OCI-LY7 (cell line): ENCODE data around the gene TAPBP. TPM values are rescaled to one million over a fixed set of nuclear protein-coding genes. Genes with fewer than 3 reads are reported as not detected.

Source experiments
- BruUV-seq: library from RNA; stranded (reverse); fragments of 400-500 nt; replicated peaks from 2 replicates; lab custom pipeline; 2021; lab: Mats Ljungman, UMichigan
- CTCF ChIA-PET: fragments of 300-600 bp; sonication (Branson Sonifier 250); formaldehyde crosslinking; loops from one replicate; lab custom pipeline; 2022; ENCODE audit warnings: antibody characterized with exemption; ENCODE audit not compliant: unreplicated experiment; lab: Charles Lee
- POLR2A ChIA-PET: fragments of 300-600 bp; sonication (Branson Sonifier 250); formaldehyde crosslinking; loops from one replicate; lab custom pipeline; 2022; ENCODE audit warnings: antibody characterized with exemption; lab: Charles Lee
- DNase-seq: peaks from one replicate; pipeline ENCODE4 v3.0.0-alpha.2; 2015; ENCODE audit warnings: low spot score
- H2AFZ ChIP-seq: fragments of 200-600 bp; sonication (generic), shearing (Covaris generic); 2 replicates; pipeline ENCODE4 v1.6.1; 2014; ENCODE audit warnings: mild to moderate bottlenecking, antibody characterized with exemption, low read length, moderate library complexity
- H3K27ac ChIP-seq: fragments of 200-600 bp; sonication (generic); 2 replicates; pipeline ENCODE4 v1.5.1; 2014; ENCODE audit warnings: mixed run types, low read depth, mild to moderate bottlenecking, moderate library complexity, low read length, inconsistent platforms; ENCODE audit not compliant: poor library complexity, severe bottlenecking
- H3K36me3 ChIP-seq: fragments of 200-600 bp; sonication (generic); 2 replicates; pipeline ENCODE4 v1.6.1; 2014; ENCODE audit warnings: mild to moderate bottlenecking, antibody characterized with exemption, low read length, moderate library complexity, mixed read lengths; ENCODE audit not compliant: insufficient read depth
- H3K4me1 ChIP-seq: fragments of 200-600 bp; sonication (generic); 2 replicates; pipeline ENCODE4 v1.5.1; 2014; ENCODE audit warnings: mild to moderate bottlenecking, low read length; ENCODE audit not compliant: insufficient read depth, poor library complexity, severe bottlenecking
- H3K4me2 ChIP-seq: fragments of 200-600 bp; sonication (generic); 2 replicates; pipeline ENCODE4 v1.6.1; 2014; ENCODE audit warnings: mild to moderate bottlenecking, low read length
- H3K4me3 ChIP-seq: fragments of 200-600 bp; sonication (generic); 2 replicates; pipeline ENCODE4 v1.5.1; 2014; ENCODE audit warnings: mild to moderate bottlenecking, low read depth, low read length; ENCODE audit not compliant: poor library complexity, severe bottlenecking
- H3K79me2 ChIP-seq: fragments of 200-600 bp; sonication (generic); 2 replicates; pipeline ENCODE4 v1.6.1; 2016; ENCODE audit warnings: low read depth, mild to moderate bottlenecking, low read length, moderate library complexity, mixed read lengths; ENCODE audit not compliant: insufficient read depth
- H3K9me2 ChIP-seq: fragments of 200-600 bp; sonication (generic); 2 replicates; pipeline ENCODE4 v1.6.1; 2016; ENCODE audit warnings: mild to moderate bottlenecking, low read length, mixed read lengths; ENCODE audit not compliant: insufficient read depth
- H3K9me3 ChIP-seq: fragments of 200-600 bp; sonication (generic); 2 replicates; pipeline ENCODE4 v1.6.1; 2014; ENCODE audit warnings: mild to moderate bottlenecking, mixed run types, low read length, mixed read lengths
- H4K20me1 ChIP-seq: fragments of 200-600 bp; sonication (generic); 2 replicates; pipeline ENCODE4 v1.6.1; 2014; ENCODE audit warnings: mild to moderate bottlenecking, antibody characterized with exemption, low read length, moderate library complexity, mixed read lengths; ENCODE audit not compliant: insufficient read depth
- EZH2phosphoT487 ChIP-seq: fragments of 200-600 bp; sonication (generic); IDR thresholded peaks from 2 replicates; pipeline ENCODE4 v1.6.1; 2018; ENCODE audit warnings: low read depth, borderline replicate concordance, mild to moderate bottlenecking, mixed run types, antibody characterized with exemption, low read length, moderate library complexity, mixed read lengths
- intact Hi-C: fragments of 100-400 bp; cut with micrococcal nuclease; formaldehyde crosslinking; loops from one replicate; pipeline ENCODE4 v1.10.0; 2022; ENCODE audit not compliant: unreplicated experiment
- total RNA-seq, 2 experiments: library from RNA; depleted of rRNA in 1 of 2; stranded (reverse); fragments of >200 nt in 1 of 2; shearing (Covaris generic) in 1 of 2; gene quantifications; 2 replicates each; pipeline ENCODE4 v1.2.3, GENCODE V29; 2014 to 2022
- TF ChIP-seq, protein P1 (sequence below): fragments of 200-600 bp; sonication (generic); conservative IDR thresholded peaks from 2 replicates; pipeline ENCODE4 v1.5.1; 2014; ENCODE audit warnings: mild to moderate bottlenecking, antibody characterized with exemption, low read length, moderate library complexity, mixed read lengths

Gene TAPBP
- total RNA-seq, 2 experiments from 2014 or later: 106 to 148 TPM

DNA sequence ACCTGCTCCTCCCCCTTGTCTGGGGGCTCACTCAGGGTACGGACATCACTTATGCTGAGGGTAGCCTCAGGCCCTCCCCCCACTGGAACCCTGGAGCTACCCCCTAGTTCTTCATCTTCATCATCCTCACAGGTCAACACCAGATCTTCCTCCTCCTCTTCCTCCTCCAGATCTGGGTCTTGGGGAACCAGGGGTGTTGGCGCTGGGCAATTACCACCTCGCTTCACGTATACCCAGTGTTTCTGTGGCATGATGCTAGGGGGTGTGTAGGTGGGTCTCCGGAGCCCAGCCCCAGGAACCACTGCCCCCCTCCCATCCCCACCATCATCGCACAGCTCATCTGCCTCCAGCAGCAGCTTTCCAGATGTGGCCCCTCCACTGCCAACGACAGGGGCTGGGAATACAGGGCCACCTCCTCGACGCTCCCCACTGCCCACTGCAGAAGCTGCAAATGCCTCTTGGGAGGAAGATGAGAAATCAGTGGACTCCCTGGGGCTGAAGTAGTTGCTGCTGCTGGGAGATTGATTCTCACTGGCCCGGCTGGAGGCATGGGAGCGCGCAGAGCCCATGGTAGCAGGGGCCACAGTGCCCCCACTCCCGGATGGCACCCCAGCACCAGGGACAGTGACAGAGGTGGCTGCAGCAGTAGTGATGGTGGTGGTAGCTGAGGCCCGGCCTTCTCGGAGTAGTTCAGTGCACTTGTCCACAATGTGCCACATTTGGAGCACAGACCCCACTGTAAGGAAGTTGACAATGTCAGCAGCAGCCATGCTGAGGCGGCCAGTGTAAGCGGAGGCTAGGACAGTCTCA lies 2.1 kb upstream of the TAPBP start:
- Histone ChIP-seq H3K79me2 (peaks cover 52% of the 10 kb centered on the region), H3K9me3 (no peaks in the 10 kb centered on the region), H3K27ac (no peak overlapping the region), H3K36me3 (peaks cover 48% of the 10 kb centered on the region), H3K4me3 (no peak overlapping the region), H4K20me1 (peaks cover 7% of the 10 kb centered on the region; the same call in 1 of the 2 replicates), H3K4me1 (peaks cover 59% of the 10 kb centered on the region), H3K9me2 (no peaks in the 10 kb centered on the region), H2AFZ (no peak overlapping the region), H3K4me2 (no peak overlapping the region)
- CTCF ChIA-PET: no interaction called here
- DNase-seq: no peak
- POLR2A ChIA-PET: no interaction called here
- BruUV-seq: no TSS peak
- intact Hi-C loops: no loop called here
- no peak for TF ChIP-seq EZH2phosphoT487
- TF ChIP-seq, protein P1, sequence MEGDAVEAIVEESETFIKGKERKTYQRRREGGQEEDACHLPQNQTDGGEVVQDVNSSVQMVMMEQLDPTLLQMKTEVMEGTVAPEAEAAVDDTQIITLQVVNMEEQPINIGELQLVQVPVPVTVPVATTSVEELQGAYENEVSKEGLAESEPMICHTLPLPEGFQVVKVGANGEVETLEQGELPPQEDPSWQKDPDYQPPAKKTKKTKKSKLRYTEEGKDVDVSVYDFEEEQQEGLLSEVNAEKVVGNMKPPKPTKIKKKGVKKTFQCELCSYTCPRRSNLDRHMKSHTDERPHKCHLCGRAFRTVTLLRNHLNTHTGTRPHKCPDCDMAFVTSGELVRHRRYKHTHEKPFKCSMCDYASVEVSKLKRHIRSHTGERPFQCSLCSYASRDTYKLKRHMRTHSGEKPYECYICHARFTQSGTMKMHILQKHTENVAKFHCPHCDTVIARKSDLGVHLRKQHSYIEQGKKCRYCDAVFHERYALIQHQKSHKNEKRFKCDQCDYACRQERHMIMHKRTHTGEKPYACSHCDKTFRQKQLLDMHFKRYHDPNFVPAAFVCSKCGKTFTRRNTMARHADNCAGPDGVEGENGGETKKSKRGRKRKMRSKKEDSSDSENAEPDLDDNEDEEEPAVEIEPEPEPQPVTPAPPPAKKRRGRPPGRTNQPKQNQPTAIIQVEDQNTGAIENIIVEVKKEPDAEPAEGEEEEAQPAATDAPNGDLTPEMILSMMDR: no peak

DNA sequence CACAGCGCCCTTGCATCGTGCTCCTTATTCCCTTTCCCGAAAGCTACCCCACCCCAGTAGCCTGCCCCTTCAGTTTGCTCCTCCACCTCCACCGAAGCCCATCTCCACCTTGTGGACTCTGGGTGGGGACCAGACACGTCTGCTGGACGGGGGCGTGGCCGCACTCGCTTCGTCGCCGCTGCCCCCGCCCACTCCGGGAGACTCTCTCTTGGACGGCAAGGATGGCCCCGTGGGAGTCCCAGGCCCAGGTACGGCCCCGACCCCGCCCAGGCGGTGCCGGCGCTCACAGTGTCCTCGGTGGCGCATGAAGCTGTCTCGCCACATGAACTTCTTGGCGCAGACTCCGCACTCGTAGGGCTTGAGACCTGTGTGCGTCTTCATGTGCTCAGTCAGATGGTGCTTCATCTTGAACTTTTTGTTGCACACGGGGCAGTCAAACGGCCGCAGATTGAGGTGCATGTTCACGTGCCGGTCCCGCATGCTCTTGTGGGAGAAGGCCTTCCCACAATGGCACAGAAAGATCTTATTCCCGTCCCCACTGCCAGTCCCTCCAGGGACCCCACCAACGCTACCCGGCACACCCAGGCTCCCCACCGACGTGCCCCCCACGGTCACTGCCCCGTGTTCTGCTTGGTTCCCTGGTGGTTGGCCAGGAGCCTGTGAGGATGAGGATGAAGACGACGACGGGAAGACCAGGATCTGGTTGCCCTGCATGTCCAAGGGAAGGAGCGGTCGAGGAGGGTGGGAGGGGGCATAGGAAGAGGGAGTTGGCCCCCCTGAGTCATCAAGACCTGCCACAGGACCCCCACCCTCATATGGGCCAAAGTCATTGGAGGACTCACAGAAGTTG lies 1.3 kb upstream of the TAPBP start:
- BruUV-seq: no TSS peak
- Histone ChIP-seq H3K79me2 (peaks cover 52% of the 10 kb centered on the region), H2AFZ (no peak overlapping the region; the same call in 1 of the 2 replicates), H4K20me1 (peaks cover 7% of the 10 kb centered on the region; the same call in 1 of the 2 replicates), H3K4me1 (peaks cover 50% of the 10 kb centered on the region), H3K4me3 (peak overlapping the region; percentile 84), H3K9me2 (no peaks in the 10 kb centered on the region), H3K4me2 (peak overlapping the region; percentile 79), H3K36me3 (peaks cover 47% of the 10 kb centered on the region), H3K9me3 (no peaks in the 10 kb centered on the region), H3K27ac (peak overlapping the region; percentile 94)
- ChIA-PET CTCF (no interaction called here), POLR2A (no interaction called here)
- intact Hi-C loops: loop anchor here (1.0 to 5.0 kb wide), 3 partner anchors 16 to 97 kb away; partner anchors contain the start of gene PHF1
- no peak for DNase-seq
- TF ChIP-seq, protein P1: no peak
- TF ChIP-seq EZH2phosphoT487: no peak
